Activated T-cell treated with anti-CD3 and anti-CD28 coated beads, Interleukin-2, amount 50 U/mL, for 48 hours (primary cell): ENCODE measurements around the gene TP53AIP1.

Experiments
- DNase-seq, 2 experiments: peaks; one replicate each; pipeline ENCODE4 v3.0.0-alpha.2; 2020

TP53AIP1 gene

DNA sequence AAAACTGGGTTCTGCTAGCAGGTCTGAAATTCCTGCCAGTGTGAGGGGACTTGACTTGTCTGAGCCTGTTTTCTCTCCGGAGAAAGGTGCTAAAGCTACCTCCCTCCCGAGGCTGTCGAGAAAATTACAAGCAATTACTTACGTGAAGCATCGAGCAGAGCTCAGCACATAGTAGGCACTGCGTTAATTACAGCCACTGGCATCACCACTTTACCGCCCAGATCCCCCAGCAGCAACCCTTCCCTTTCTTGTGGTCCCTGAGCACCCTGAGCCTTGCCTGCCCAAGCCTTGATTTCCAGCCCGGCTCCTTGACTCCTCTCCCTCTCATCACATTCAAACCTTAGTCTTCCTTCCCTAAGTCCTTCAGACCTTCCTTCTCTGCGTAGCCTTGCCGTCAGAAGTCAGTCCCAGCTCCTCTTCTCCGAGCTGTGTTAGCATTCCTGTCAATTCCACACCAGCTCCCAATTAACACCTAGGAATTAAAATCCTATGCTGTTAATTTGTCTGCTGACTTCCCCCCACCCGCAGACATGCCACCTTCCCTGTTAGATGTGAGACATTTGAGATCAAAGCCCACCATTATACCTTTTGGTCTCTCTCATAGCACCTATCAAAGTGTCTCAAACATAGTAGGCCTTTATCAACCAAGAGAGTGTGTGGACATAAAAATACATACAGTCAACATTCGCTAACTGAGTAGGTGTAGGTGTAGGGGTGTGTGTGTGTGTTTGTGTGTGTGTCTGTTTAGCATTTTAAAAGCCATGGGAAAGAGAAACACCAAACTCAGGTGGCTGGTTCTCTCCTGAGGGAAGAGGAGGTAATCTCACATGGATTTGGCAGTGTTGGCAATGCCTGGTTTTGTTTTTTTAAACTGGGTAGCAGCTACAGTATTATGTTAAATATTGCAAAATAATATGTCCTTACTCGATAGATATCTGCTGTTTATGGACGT lies 54.4 kb downstream of the TP53AIP1 start:
- DNase-seq = no peak

DNA sequence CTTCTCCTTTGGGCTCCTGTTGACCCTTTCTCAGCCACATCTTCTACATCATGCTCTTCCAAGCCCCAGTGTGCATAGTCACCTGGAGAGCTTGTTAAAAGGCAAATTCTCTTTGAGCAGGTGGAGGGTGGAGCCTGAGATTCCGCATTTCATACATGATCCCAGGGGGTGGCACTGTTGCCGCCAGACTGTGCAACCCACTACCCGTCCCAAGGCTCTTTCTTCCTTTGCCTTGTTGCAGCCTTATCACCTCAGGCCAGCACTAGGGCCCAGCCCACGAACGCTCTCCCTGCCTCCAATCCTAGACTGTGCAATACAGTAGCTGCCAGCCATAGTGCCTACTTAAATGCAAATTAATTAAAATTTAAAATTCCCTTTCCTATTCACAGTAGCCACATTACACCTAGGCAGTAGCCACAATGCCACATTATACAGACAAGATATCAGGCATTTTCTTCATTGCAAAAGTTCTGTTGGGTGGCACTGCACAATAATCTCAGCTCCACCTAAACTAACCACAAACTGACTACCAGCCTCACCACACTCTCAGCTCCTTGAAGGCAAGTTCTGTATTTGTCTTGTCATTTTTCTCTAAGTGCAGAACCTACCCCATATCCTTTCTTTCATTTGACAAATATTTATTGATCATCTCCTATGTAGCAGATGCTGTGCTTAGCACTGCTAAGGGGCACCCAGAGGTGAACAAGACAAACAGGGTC lies 56.1 kb downstream of the TP53AIP1 start:
- DNase-seq = no peak
